Fibroblast of skin of left biceps (primary cell): ENCODE measurements around the gene AP5B1.
"Not testable (repeated sequence)": the region's sequence is repeated elsewhere in the genome, so short reads cannot be mapped to it uniquely, and the experiment has no call there.

ENCODE experiments used
- DNase-seq, 2 experiments: peaks; one replicate each; pipeline ENCODE4 v3.0.0-alpha.2; 2013; ENCODE audit warnings: low read depth in 2 of 2

AP5B1 gene

GRCh38 chr11:65786008-65786785 lies 5.4 kb upstream of the AP5B1 start:
- no peak for DNase-seq

- DNase-seq = no peak
These were observed 4.7 kb upstream of the AP5B1 start for GRCh38 chr11:65785319-65786007.

GRCh38 chr11:65782816-65783228 lies 2.0 kb upstream of the AP5B1 start:
- no peak for DNase-seq

- no peak for DNase-seq
These were observed 1.4 kb upstream of the AP5B1 start for GRCh38 chr11:65781962-65782815.

- no peak for DNase-seq
These were observed 581 bp upstream of the AP5B1 start for GRCh38 chr11:65781152-65781961.

GRCh38 chr11:65779919-65780769 lies 632 bp downstream of the AP5B1 start:
- peak; percentile 29 to 35 for DNase-seq

GRCh38 chr11:65779669-65779918 lies 1.2 kb downstream of the AP5B1 start:
- no peak for DNase-seq

GRCh38 chr11:65778901-65779668 lies 1.7 kb downstream of the AP5B1 start:
- DNase-seq = no peak

GRCh38 chr11:65778431-65778900 lies 2.3 kb downstream of the AP5B1 start:
- DNase-seq = no peak

- no peak for DNase-seq
These were observed 2.9 kb downstream of the AP5B1 start for GRCh38 chr11:65777821-65778361.

- no peak for DNase-seq
These were observed 3.5 kb downstream of the AP5B1 start for GRCh38 chr11:65777241-65777640.

GRCh38 chr11:65776710-65777141 lies 4.0 kb downstream of the AP5B1 start:
- no peak for DNase-seq

- no peak for DNase-seq
These were observed 4.6 kb downstream of the AP5B1 start for GRCh38 chr11:65776196-65776595.

- DNase-seq = no peak
These were observed 6.1 kb downstream of the AP5B1 start for GRCh38 chr11:65774525-65775306.

GRCh38 chr11:65773784-65774411 lies 6.9 kb downstream of the AP5B1 start:
- DNase-seq = no peak

- no peak for DNase-seq
These were observed 9.1 kb downstream of the AP5B1 start for GRCh38 chr11:65771589-65772112.

GRCh38 chr11:65770951-65771567 lies 9.7 kb downstream of the AP5B1 start:
- no peak for DNase-seq

GRCh38 chr11:65767806-65768205 lies 13.0 kb downstream of the AP5B1 start:
- DNase-seq = not testable (repeated sequence)
